Large intestine (tissue), 3 donors: Measurements from ENCODE around the gene SLC25A1. TPM values are rescaled to one million over a fixed set of nuclear protein-coding genes. Genes with fewer than 3 reads are reported as not detected.
A peak's percentile ranks its signal among the peaks of the same experiment; 100 is the strongest.

Source experiments
- DNase-seq, 2 donors: peaks; one replicate each; pipeline versions ENCODE4 v3.0.0 to v3.0.0-alpha.2; 2013
- H3K27ac ChIP-seq: one replicate; pipeline ENCODE4 v1.5.1; 2013; ENCODE audit warnings: low read length
- H3K27me3 ChIP-seq: 2 replicates; pipeline ENCODE4 v1.6.1; 2013; ENCODE audit warnings: low read length; ENCODE audit not compliant: control insufficient read depth, insufficient read depth
- H3K36me3 ChIP-seq: 2 replicates; pipeline ENCODE4 v1.6.1; 2013; ENCODE audit warnings: low read length; ENCODE audit not compliant: control insufficient read depth, insufficient read depth
- H3K4me1 ChIP-seq: one replicate; pipeline ENCODE4 v1.6.1; 2013; ENCODE audit warnings: low read length; ENCODE audit not compliant: control insufficient read depth, insufficient read depth
- H3K4me3 ChIP-seq: one replicate; pipeline ENCODE4 v1.5.1; 2013; ENCODE audit warnings: low read length
- H3K9me3 ChIP-seq: one replicate; pipeline ENCODE4 v1.6.1; 2013; ENCODE audit warnings: mild to moderate bottlenecking, low read depth, low read length, moderate library complexity; ENCODE audit not compliant: control insufficient read depth
- WGBS: methylation state at CpG from one replicate; pipeline ENCODE4 v1.1.5; 2013; ENCODE audit warnings: low lambda C conversion rate; ENCODE audit not compliant: insufficient coverage; 5-methylcytosine and 5-hydroxymethylcytosine counted together
- polyA plus RNA-seq: library from polyadenylated mRNA; unstranded; fragments of 120-200 nt; gene quantifications from one replicate; pipeline ENCODE4 v1.2.1, GENCODE V29; 2013

Gene SLC25A1
- polyA plus RNA-seq, 1 donor, result 164 TPM

- no peak for DNase-seq
- H3K4me3 ChIP-seq, result no peak overlapping the region
- peaks cover 60% of the 10 kb centered on the region for H3K27me3 ChIP-seq
- H3K27ac ChIP-seq, result no peak overlapping the region
- no CpG with 5 or more reads among the region's 33 CpGs for WGBS
- H3K4me1 ChIP-seq, result no peaks in the 10 kb centered on the region
- peaks cover 13% of the 10 kb centered on the region for H3K9me3 ChIP-seq
- no peaks in the 10 kb centered on the region for H3K36me3 ChIP-seq
These were observed 30.0 kb downstream of the SLC25A1 start for GRCh38 chr22:19148417-19149046.

- Histone ChIP-seq H3K27me3 (peaks cover 50% of the 10 kb centered on the region), H3K4me1 (no peaks in the 10 kb centered on the region), H3K4me3 (no peak overlapping the region), H3K9me3 (peaks cover 13% of the 10 kb centered on the region), H3K27ac (no peak overlapping the region), H3K36me3 (peaks cover 4% of the 10 kb centered on the region)
- DNase-seq, result no peak
- WGBS, result 0% methylated on average over 1 of the region's 9 CpGs
These were observed 31.2 kb downstream of the SLC25A1 start for GRCh38 chr22:19147195-19147780.

- WGBS, result 40% methylated on average over 1 of the region's 11 CpGs
- no peaks in the 10 kb centered on the region for H3K4me1 ChIP-seq
- peaks cover 9% of the 10 kb centered on the region for H3K9me3 ChIP-seq
- H3K36me3 ChIP-seq, result peaks cover 10% of the 10 kb centered on the region
- no peak overlapping the region for H3K4me3 ChIP-seq
- peaks cover 41% of the 10 kb centered on the region for H3K27me3 ChIP-seq
- no peak overlapping the region for H3K27ac ChIP-seq
- no peak for DNase-seq
These were observed 32.1 kb downstream of the SLC25A1 start for GRCh38 chr22:19146215-19146968.

- H3K36me3 ChIP-seq, result peaks cover 32% of the 10 kb centered on the region
- no peaks in the 10 kb centered on the region for H3K4me1 ChIP-seq
- H3K4me3 ChIP-seq, result peak overlapping the region; percentile 72
- WGBS, result 0% methylated on average over 1 of the region's 17 CpGs
- H3K9me3 ChIP-seq, result peaks cover 7% of the 10 kb centered on the region
- peaks cover 25% of the 10 kb centered on the region for H3K27me3 ChIP-seq
- H3K27ac ChIP-seq, result peak overlapping the region; percentile 54
- no peak for DNase-seq
These were observed 34.6 kb downstream of the SLC25A1 start for GRCh38 chr22:19143967-19144400.

- Histone ChIP-seq H3K4me3 (no peak overlapping the region), H3K9me3 (no peaks in the 10 kb centered on the region), H3K27ac (no peak overlapping the region), H3K36me3 (peaks cover 40% of the 10 kb centered on the region), H3K27me3 (peaks cover 17% of the 10 kb centered on the region), H3K4me1 (no peaks in the 10 kb centered on the region)
- no peak for DNase-seq
- no CpG with 5 or more reads among the region's 5 CpGs for WGBS
These were observed 35.3 kb downstream of the SLC25A1 start for GRCh38 chr22:19143212-19143611.

GRCh38 chr22:19142394-19142793, 36.1 kb downstream of the SLC25A1 start:
- WGBS, result no CpG with 5 or more reads among the region's 9 CpGs
- peaks cover 48% of the 10 kb centered on the region for H3K36me3 ChIP-seq
- no peaks in the 10 kb centered on the region for H3K9me3 ChIP-seq
- peaks cover 9% of the 10 kb centered on the region for H3K27me3 ChIP-seq
- no peak for DNase-seq
- no peak overlapping the region for H3K27ac ChIP-seq
- H3K4me3 ChIP-seq, result no peak overlapping the region
- H3K4me1 ChIP-seq, result no peaks in the 10 kb centered on the region

- Histone ChIP-seq H3K27me3 (no peaks in the 10 kb centered on the region), H3K4me1 (no peaks in the 10 kb centered on the region), H3K36me3 (peaks cover 66% of the 10 kb centered on the region), H3K9me3 (no peaks in the 10 kb centered on the region), H3K27ac (no peak overlapping the region), H3K4me3 (no peak overlapping the region)
- no CpG with 5 or more reads among the region's 5 CpGs for WGBS
- no peak for DNase-seq
These were observed 38.6 kb downstream of the SLC25A1 start for GRCh38 chr22:19139974-19140373.

GRCh38 chr22:19139001-19139356, 39.6 kb downstream of the SLC25A1 start:
- H3K4me3 ChIP-seq, result no peak overlapping the region
- H3K9me3 ChIP-seq, result no peaks in the 10 kb centered on the region
- no peaks in the 10 kb centered on the region for H3K27me3 ChIP-seq
- no peaks in the 10 kb centered on the region for H3K4me1 ChIP-seq
- peaks cover 76% of the 10 kb centered on the region for H3K36me3 ChIP-seq
- DNase-seq, result no peak
- H3K27ac ChIP-seq, result no peak overlapping the region
- WGBS, result no CpG with 5 or more reads among the region's 9 CpGs

GRCh38 chr22:19138217-19139000, 40.1 kb downstream of the SLC25A1 start:
- Histone ChIP-seq H3K27me3 (no peaks in the 10 kb centered on the region), H3K4me1 (no peaks in the 10 kb centered on the region), H3K27ac (no peak overlapping the region), H3K9me3 (no peaks in the 10 kb centered on the region), H3K4me3 (no peak overlapping the region), H3K36me3 (peaks cover 82% of the 10 kb centered on the region)
- no peak for DNase-seq
- no CpG with 5 or more reads among the region's 15 CpGs for WGBS
